NCI-H2081 treated with DMSO at 0.1 percent for 48 hours (cell line): ENCODE results near the gene PLEKHA6.

Experiments used
- DNase-seq: peaks from one replicate; lab custom pipeline; 2025; lab: John Stamatoyannopoulos, UW

The PLEKHA6 gene

GRCh38 chr1:204286315-204286714 is 73.4 kb downstream of the PLEKHA6 start:
- no peak for DNase-seq

DNA sequence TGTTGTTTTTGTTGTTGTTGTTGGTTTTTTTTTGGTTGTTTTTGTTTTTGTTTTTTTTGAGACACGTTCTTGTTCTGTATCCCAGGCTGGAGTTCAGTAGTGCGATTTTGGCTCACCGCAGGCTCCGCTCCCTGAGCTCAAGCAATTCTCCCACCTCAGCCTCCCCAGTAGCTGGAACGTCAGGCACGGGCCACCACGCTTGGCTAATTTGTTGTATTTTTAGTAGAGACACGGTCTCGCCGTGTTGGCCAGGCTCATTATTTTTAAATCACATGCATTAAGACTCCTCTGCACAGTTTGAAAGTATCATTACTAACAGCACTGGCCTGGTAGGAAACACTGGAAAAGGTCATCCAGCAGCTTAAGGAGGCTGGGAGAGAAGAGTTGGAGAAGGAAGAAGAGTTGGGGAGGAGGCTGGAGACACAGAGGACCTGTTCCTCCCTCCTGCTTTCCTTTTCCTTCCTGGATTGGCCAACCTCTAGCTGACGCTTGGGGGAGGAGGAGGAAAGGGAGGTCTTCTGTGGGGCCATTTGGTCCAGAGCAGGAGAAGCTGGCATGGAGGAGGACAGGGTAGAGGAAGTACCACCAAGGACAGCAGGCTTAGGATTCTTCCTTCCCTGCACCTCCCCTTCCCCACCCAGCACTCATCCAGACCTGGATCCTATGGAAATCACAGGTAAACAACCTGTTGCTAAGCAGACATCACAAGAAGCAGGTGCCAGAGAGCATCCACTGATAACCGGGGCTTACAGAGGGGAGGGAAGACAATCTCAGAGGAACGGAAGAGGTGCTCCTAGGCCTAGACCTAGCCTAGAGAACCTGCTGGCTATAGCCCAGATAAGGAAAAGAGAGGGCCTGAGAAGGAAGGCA is 74.1 kb downstream of the PLEKHA6 start:
- DNase-seq, result no peak

GRCh38 chr1:204284929-204285328 is 74.8 kb downstream of the PLEKHA6 start:
- DNase-seq, result no peak

DNA sequence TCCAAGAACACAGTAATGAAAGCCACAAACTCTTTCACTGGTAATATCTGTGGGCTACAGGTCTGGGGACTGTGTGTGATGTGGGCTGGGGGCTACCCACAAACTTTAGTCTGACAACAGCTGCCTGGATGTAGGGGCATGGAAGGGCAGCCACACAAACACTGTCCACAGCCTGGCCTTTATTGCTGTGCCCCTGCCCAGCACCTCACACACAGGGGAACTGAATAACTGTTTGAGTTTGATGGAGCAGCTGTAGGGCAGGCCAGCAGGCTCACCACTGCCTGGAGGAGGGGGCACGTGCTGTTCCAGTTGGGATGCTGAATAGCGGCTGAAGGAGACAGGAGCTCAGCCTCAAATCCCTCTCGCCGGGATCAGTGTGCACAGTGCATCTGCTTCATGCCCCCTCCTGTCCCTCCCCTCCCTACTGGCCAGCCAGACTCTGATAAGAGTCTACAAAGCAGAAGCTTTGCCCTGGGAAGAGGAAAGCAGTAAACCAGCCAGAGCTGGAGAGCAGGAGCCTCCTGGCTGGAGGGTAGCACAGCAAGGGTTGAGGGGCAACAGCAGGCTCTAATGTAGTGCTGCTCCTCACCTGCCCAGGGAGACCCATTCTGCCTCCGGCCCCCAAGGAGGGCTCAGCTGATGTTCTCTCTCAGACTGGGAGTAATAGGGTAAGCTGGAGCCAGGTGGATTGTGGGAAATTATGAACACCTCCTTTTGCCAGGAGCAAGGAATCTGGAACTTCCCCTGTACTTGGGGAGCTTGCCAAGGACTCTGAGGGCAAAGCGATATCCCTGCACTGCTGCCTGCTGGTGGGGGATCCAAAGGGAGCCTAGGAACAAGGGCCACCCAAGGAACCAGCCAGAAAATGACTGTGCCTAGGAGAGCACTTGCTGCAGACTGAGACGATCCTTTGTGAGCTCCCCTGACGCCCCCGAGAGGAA is 75.7 kb downstream of the PLEKHA6 start:
- no peak for DNase-seq

- no peak for DNase-seq
Measured at GRCh38 chr1:204282761-204283221, 76.9 kb downstream of the PLEKHA6 start.

DNA sequence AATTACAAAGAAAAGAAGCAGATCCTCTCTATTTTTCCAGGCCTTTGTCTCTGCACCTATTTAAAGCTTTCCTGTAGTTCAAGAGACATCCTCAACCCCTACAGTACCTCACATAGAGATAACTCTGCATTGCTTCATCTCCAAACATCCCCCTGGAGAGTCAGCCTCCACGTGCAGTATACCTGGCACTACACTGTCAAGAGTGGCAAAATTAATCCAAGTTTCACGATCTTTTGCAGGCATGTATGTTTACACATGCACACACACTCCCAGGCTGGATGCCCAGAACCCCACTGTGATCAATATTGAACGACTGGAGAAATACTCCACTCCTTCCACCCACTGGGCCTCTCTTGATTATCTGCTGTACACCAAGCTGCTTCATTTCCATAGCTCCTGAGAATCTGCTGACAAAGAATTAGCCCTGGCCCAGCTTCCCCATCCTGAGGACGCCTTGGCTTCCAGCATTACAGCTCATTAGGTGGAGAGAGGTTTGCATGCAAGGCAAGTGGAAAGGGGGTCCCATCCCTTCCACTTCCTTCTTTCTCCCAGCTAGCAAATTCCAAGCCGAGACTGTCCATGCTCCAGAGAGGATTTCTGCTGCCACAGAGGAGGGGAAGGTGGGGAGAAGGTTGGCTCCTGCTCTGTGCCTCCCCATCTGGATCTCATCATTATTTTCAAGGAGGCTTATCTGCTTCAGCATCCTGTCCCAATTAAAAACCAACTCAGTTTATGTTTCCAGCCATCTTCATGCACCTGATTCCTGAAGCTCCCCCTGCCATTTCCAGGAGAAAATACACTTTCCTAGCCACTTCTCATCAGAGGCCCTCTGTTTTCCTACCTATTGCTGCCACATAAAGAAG is 79.4 kb downstream of the PLEKHA6 start:
- DNase-seq, result no peak

DNA sequence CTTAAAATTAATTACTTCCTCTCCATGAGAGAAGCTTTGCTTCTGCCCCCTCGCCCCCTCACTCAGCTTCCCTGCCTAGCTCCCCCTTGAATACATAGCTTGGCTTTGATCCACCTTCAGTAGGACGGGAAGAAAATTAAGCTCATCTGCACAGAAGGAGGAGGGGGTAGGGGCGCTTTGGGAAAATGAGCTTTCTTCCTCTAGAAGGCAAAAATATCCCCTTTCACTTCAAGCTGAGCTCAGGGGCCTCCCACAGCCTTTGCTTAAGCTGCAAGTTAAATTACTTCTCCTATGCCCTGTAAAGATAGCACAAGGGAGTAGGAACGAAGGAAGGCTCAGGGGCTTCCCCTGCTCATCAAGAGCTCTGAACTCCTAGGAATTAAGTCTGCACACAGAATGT is 80.8 kb downstream of the PLEKHA6 start:
- no peak for DNase-seq

- no peak for DNase-seq
Measured at GRCh38 chr1:204278251-204278650, 81.5 kb downstream of the PLEKHA6 start.

DNA sequence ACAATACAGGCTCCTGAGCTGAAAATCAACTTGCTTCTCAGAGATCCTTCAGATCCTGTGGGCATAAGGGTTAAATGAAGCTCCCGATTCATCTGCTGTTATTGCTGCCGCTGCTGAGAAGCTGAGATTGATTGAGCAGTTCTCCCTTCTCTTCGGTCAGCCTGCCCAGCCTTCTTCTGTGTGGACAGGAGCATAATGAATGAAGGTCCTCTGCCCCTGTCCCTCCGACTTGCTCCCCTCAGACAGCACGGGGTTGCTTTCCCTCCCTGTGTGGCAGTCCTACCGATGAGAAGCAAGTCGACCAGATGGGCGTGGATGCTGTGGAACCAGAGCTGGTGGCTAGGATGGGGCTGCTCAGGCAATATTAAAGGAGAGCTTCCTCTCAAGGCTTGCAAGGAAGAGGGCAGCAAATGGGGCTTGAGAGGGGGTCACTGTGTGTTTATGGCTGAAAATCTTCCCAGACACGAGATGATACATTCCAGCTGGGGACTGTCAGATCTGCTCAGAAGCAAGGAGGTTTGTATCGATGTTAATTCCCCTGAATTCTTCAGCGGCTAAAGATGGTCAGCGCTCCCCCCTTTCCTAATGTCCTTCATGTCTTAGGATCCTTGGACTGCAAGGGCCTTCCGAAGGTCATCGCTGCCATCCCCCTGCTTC is 82.0 kb downstream of the PLEKHA6 start:
- no peak for DNase-seq

DNA sequence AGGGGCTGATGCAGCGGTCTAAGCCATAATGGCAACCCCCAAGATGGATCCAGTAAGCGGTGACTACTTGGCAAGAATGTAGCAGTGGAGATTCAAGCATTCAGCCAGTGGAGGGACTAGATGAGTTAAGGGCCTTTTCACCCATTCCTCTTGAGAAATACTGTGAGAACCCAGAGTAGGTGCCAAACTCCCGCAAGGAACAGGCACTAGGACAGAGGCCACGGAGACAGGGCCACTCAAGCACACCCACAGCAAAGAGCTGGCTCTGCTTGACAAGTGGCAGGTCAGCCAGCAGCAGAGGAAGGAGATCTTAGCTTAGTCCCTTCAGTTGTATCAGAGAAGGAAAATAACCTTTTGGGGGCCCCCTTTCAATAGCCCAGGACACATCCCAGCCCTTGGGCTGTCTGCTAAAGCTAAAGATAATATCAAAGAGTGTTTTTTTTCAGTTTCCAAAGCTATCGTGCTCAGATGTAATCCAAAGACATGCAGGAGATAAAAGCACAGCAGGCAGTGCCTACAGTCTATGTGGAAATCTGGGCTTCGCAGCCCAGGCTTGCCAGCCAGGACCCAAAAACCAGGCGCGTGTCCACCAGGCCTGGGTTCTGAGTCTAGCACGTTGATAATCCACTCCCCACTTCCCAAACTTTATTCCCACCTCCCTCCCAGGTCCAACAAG is 83.9 kb downstream of the PLEKHA6 start:
- no peak for DNase-seq

DNA sequence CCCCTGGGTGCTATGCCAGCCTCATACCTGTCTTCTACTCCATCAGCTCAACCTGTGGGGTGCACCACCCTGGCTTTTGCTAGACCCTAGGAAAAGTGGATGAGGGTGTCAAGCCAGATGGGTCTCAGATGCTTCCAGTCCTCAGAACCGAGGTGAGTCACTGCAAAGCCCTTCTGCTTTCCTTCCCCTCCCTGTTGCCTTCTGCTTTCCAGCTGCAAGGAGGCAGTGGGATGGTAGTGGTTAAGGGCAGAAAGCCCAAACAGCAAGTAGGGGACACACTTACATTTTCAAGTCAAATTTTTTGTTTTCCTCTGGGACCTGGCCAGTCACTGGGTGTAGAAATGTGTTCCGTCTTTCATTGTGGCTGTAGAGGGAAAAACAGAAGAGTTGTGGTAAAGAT is 85.3 kb downstream of the PLEKHA6 start:
- DNase-seq, result no peak

- no peak for DNase-seq
Measured at GRCh38 chr1:204272505-204272904, 87.2 kb downstream of the PLEKHA6 start.

DNA sequence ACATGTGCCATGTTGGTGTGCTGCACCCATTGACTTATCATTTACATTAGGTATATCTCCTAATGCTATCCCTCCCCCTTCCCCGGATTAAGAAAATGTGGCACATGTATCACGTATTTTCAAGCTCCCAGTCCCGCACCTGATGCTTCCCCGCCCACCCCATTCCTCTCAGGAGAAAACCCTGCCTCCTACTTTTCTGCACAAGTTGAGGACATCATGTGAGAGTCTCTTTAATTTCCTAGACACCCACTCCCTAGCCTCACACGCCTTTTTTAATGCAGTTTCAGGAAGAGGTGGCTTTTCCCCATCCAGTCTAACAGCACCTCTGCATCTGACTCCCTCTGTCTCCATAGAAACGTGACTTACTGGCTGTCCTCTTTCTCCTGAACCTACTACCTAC is 87.8 kb downstream of the PLEKHA6 start:
- no peak for DNase-seq

- DNase-seq, result no peak
Measured at GRCh38 chr1:204268101-204268500, 91.6 kb downstream of the PLEKHA6 start.

DNA sequence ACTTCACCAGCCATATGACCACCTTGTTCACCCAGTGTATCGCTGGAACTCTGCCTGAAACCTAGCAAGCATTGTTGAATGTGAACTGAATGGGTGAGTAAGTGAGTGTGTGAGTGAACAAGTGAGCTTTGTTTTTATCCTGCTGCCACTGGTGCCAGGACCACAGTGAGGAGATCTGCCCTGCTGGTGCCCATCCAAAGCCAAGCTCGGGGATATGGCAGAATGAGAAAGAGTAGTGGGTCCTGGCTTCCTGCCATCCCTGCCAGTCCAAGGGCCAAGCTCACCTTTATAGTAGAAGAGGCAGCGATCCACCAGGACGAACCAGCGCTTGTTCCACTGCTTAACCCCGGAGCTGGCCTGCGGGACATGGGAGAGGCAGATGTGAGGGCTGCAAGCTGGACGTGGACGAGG is 92.5 kb downstream of the PLEKHA6 start:
- no peak for DNase-seq

- DNase-seq, result no peak
Measured at GRCh38 chr1:204266504-204267034, 93.2 kb downstream of the PLEKHA6 start.

GRCh38 chr1:204265665-204266064 is 94.1 kb downstream of the PLEKHA6 start:
- DNase-seq, result no peak

GRCh38 chr1:204264805-204265204 is 94.9 kb downstream of the PLEKHA6 start:
- no peak for DNase-seq

DNA sequence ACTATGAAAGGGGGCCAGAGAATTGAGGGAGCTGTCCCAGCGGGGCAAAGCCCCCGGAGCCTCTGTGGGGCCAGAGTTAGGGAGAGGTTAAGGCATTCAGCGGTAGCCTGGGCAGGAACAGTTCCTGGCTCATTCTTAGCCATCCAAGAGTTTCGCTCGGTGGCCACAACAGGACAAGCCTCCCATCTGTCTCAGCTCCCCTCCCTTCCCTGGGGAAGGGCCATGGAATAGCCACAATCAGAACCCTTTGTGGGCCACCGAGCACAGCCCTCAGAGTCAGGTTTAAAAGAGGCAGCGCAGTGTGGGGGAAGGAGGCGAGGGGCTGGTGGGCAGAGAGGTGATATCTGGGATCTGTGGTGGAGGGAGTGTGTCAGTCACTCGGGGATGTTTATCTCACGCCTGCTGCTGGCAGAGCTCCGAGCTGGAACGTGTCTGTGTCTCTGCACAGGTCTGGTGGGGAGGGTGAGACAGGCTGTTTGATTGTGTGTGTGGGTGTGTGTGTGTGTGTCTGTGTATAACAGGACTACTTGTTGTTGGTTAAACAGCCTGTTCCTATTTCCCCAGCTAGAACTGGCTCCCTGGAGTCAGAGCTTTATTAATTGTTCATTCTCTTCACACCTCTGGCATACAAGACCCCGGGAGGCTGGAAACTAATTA is 96.3 kb downstream of the PLEKHA6 start:
- no peak for DNase-seq
